HCT116 (cell line): ENCODE data around the gene FUCA2. TPM values are rescaled to one million over a fixed set of nuclear protein-coding genes. Genes with fewer than 3 reads are reported as not detected.
A peak's percentile ranks its signal among the peaks of the same experiment; 100 is the strongest.

ENCODE experiments used
- ATAC-seq: fragments of 200-7000 bp; cut with Tn5 transposase; 2 replicates; pipeline ENCODE4 v1.9.1; 2020; ENCODE audit warnings: mild to moderate bottlenecking, moderate library complexity
- BruUV-seq: library from RNA; stranded (reverse); fragments of 400-500 nt; replicated peaks from 2 replicates; lab custom pipeline; 2021; lab: Mats Ljungman, UMichigan
- CTCF ChIA-PET: fragments of 300-600 bp; sonication (Branson Sonifier 250); formaldehyde crosslinking; loops from one replicate; lab custom pipeline; 2021; ENCODE audit warnings: antibody characterized with exemption; lab: Charles Lee
- POLR2A ChIA-PET: fragments of 300-600, 350-600 bp; sonication (Branson Sonifier 250); formaldehyde crosslinking; loops from one replicate; lab custom pipeline; 2021; ENCODE audit warnings: antibody characterized with exemption; lab: Charles Lee
- RAD21 ChIA-PET, 2 experiments: fragments of 300-600 bp; sonication (Branson Sonifier 250); formaldehyde crosslinking; loops; one replicate each; lab custom pipeline; 2023; ENCODE audit warnings: low total read pairs in 2 of 2; ENCODE audit not compliant: uncharacterized antibody in 2 of 2, unreplicated experiment in 2 of 2, low non-redundant PET in 1 of 2; lab: Charles Lee
- DNase-seq: peaks from one replicate; pipeline ENCODE4 v3.0.0-alpha.2; 2010; ENCODE audit warnings: low read depth, low spot score
- H2AFZ ChIP-seq: fragments of 200-600 bp; shearing (Covaris generic), sonication (generic); 2 replicates; pipeline ENCODE4 v1.6.1; 2017; ENCODE audit warnings: low read depth, mixed run types, mixed read lengths, antibody characterized with exemption, low read length; ENCODE audit not compliant: poor library complexity, severe bottlenecking
- H3K27ac ChIP-seq: 2 replicates; pipeline ENCODE4 v1.5.1; 2012; ENCODE audit warnings: low read depth, low read length
- H3K27me3 ChIP-seq: fragments of 200-600 bp; sonication (generic); 2 replicates; pipeline ENCODE4 v1.6.1; 2016; ENCODE audit warnings: mixed run types, low read length, mixed read lengths; ENCODE audit not compliant: insufficient read depth
- H3K36me3 ChIP-seq, 2 experiments: fragments of 200-500 bp in 1 of 2; fragments of 200-600 bp in 1 of 2; sonication (Bioruptor generic) in 1 of 2; sonication (generic) in 1 of 2; 2 replicates each; pipeline versions ENCODE4 v1.5.1 to v1.6.1; 2014 to 2016; ENCODE audit warnings: low read length in 2 of 2, inconsistent platforms in 1 of 2, mixed read lengths in 1 of 2, mixed run types in 1 of 2; ENCODE audit not compliant: insufficient read depth in 2 of 2, control insufficient read depth in 1 of 2
- H3K4me1 ChIP-seq, 2 experiments: fragments of 200-600 bp in 1 of 2; sonication (generic) in 1 of 2; 2 replicates each; pipeline versions ENCODE4 v1.5.1 to v1.6.1; 2012 to 2017; ENCODE audit warnings: low read length in 2 of 2, inconsistent platforms in 1 of 2, mild to moderate bottlenecking in 1 of 2, mixed read lengths in 1 of 2, mixed run types in 1 of 2, moderate library complexity in 1 of 2; ENCODE audit not compliant: insufficient read depth in 2 of 2, control insufficient read depth in 1 of 2
- H3K4me2 ChIP-seq: fragments of 200-600 bp; sonication (generic); 2 replicates; pipeline ENCODE4 v1.6.1; 2017; ENCODE audit warnings: mixed run types, low read length, mixed read lengths
- H3K4me3 ChIP-seq, 2 experiments: fragments of 200-600 bp in 1 of 2; sonication (generic) in 1 of 2; replicated peaks in 1 of 2; 2 replicates each; pipeline ENCODE4 v1.5.1; 2011 to 2016; ENCODE audit warnings: low read length in 2 of 2, control low read depth in 1 of 2, low read depth in 1 of 2, mild to moderate bottlenecking in 1 of 2, mixed read lengths in 1 of 2, mixed run types in 1 of 2
- H3K79me2 ChIP-seq: fragments of 200-600 bp; sonication (generic); 2 replicates; pipeline ENCODE4 v1.6.1; 2017; ENCODE audit warnings: mild to moderate bottlenecking, mixed run types, low read length, moderate library complexity, mixed read lengths; ENCODE audit not compliant: insufficient read depth
- H3K9ac ChIP-seq: fragments of 200-600 bp; sonication (generic); 2 replicates; pipeline ENCODE4 v1.6.1; 2016; ENCODE audit warnings: low read length, mixed read lengths
- H3K9me2 ChIP-seq: fragments of 200-600 bp; sonication (generic), shearing (Covaris generic); 2 replicates; pipeline ENCODE4 v1.6.1; 2017; ENCODE audit warnings: mixed run types, mild to moderate bottlenecking, moderate library complexity; ENCODE audit not compliant: insufficient read depth
- H3K9me3 ChIP-seq, 2 experiments: fragments of 200-500 bp in 1 of 2; fragments of 200-600 bp in 1 of 2; sonication (Bioruptor generic) in 1 of 2; sonication (generic) in 1 of 2; 2 replicates each; pipeline ENCODE4 v1.6.1; 2014 to 2017; ENCODE audit warnings: low read length in 2 of 2, mixed read lengths in 2 of 2, inconsistent platforms in 1 of 2, low read depth in 1 of 2, mild to moderate bottlenecking in 1 of 2, mixed run types in 1 of 2, moderate library complexity in 1 of 2; ENCODE audit not compliant: control insufficient read depth in 1 of 2, insufficient read depth in 1 of 2
- H4K20me1 ChIP-seq: fragments of 200-600 bp; sonication (generic), shearing (Covaris generic); 2 replicates; pipeline ENCODE4 v1.6.1; 2017; ENCODE audit warnings: mixed run types, mild to moderate bottlenecking, moderate library complexity; ENCODE audit not compliant: insufficient read depth
- CTCF ChIP-seq, 3 experiments: fragments of 200-600 bp in 1 of 3; sonication (generic) in 1 of 3; IDR thresholded peaks in 2 of 3; conservative IDR thresholded peaks in 1 of 3; 2 replicates each; pipeline ENCODE4 v1.5.1; 2012 to 2017; ENCODE audit warnings: low read depth in 2 of 3, low read length in 2 of 3, antibody characterized with exemption in 1 of 3, borderline replicate concordance in 1 of 3, control low read depth in 1 of 3, mild to moderate bottlenecking in 1 of 3, mixed read lengths in 1 of 3, mixed run types in 1 of 3, moderate library complexity in 1 of 3; ENCODE audit not compliant: insufficient read depth in 1 of 3
- EZH2 ChIP-seq: fragments of 200-600 bp; sonication (generic); IDR thresholded peaks from 2 replicates; pipeline ENCODE4 v1.6.1; 2017; ENCODE audit warnings: antibody characterized with exemption, mixed run types
- FOSL1 ChIP-seq: IDR thresholded peaks from 2 replicates; pipeline ENCODE4 v1.6.1; 2012; ENCODE audit warnings: low read depth
- JUND ChIP-seq: IDR thresholded peaks from 2 replicates; pipeline ENCODE4 v1.6.1; 2012
- POLR2A ChIP-seq: IDR thresholded peaks from 2 replicates; pipeline ENCODE4 v1.7.0; 2011; ENCODE audit warnings: borderline replicate concordance; ENCODE audit not compliant: insufficient read depth, insufficient read length; ENCODE audit errors: extremely low read depth
- RAD21 ChIP-seq: IDR thresholded peaks from 2 replicates; pipeline ENCODE4 v1.6.1; 2012; ENCODE audit warnings: low read depth, mild to moderate bottlenecking
- SIN3A ChIP-seq: IDR thresholded peaks from 2 replicates; pipeline ENCODE4 v1.6.1; 2012; ENCODE audit warnings: low read depth
- SP1 ChIP-seq: IDR thresholded peaks from 2 replicates; pipeline ENCODE4 v1.6.1; 2012; ENCODE audit warnings: low read depth
- SRF ChIP-seq: IDR thresholded peaks from 2 replicates; pipeline ENCODE4 v1.6.1; 2012; ENCODE audit warnings: low read depth
- TCF7L2 ChIP-seq: IDR thresholded peaks from 2 replicates; pipeline ENCODE4 v1.7.0; 2011; ENCODE audit warnings: borderline replicate concordance, inconsistent platforms; ENCODE audit not compliant: insufficient read depth, insufficient read length; ENCODE audit errors: extremely low read depth
- ZFX ChIP-seq: fragments of 450-650 bp; IDR thresholded peaks from 2 replicates; pipeline ENCODE4 v1.6.1; 2017
- intact Hi-C: fragments of 100-400 bp; cut with micrococcal nuclease; formaldehyde crosslinking; loops from 2 replicates; pipeline ENCODE4 v1.10.0; 2022
- total RNA-seq: library from RNA; stranded (reverse); gene quantifications from one replicate; pipeline ENCODE4 v1.2.1, GENCODE V29; 2021; ENCODE audit not compliant: unreplicated experiment

FUCA2 gene
- total RNA-seq, 1 experiment from 2014 or later = 75.4 TPM

GRCh38 chr6:143528164-143528811 is 16.8 kb upstream of the FUCA2 start:
- no peak for ATAC-seq
- CTCF ChIA-PET = interaction anchor here (0.6 kb wide), 1 partner anchor 47 kb away, joined by 3 read pairs; no protein-coding TSS in a partner anchor

More at GRCh38 chr6:143528164-143528811, 16.8 kb upstream of the FUCA2 start:
- H3K4me2 ChIP-seq = no peak overlapping the region
- RAD21 ChIA-PET = no interaction called here
- H2AFZ ChIP-seq = peak overlapping the region; percentile 38
- no peaks in the 10 kb centered on the region for H3K36me3 ChIP-seq
- H3K4me3 ChIP-seq = no peak overlapping the region
- TF ChIP-seq EZH2 = no peak
- no peak for TF ChIP-seq RAD21
- TF ChIP-seq SIN3A = no peak
- TF ChIP-seq TCF7L2 = no peak
- TF ChIP-seq CTCF (IDR thresholded peaks at IDR 0.05 in 2 of 3, conservative IDR thresholded peaks at IDR 0.05 in 1 of 3; ENCODE audit: borderline replicate concordance in 1 of 3, insufficient read depth in 1 of 3, low read depth in 2 of 3, low read length in 2 of 3) = no peak
- TF ChIP-seq JUND = no peak
- TF ChIP-seq POLR2A = no peak
- no peak for TF ChIP-seq FOSL1
- TF ChIP-seq ZFX = no peak
- TF ChIP-seq SP1 = no peak
- TF ChIP-seq SRF = no peak
- no peaks in the 10 kb centered on the region for H3K27me3 ChIP-seq
- H3K79me2 ChIP-seq = no peaks in the 10 kb centered on the region
- H3K4me1 ChIP-seq = no peaks in the 10 kb centered on the region
- intact Hi-C loops = no loop called here
- POLR2A ChIA-PET = no interaction called here
- H3K9ac ChIP-seq = no peak overlapping the region
- BruUV-seq = no TSS peak
- no peaks in the 10 kb centered on the region for H3K9me2 ChIP-seq
- H3K9me3 ChIP-seq = no peaks in the 10 kb centered on the region
- DNase-seq = no peak
- H3K27ac ChIP-seq = no peak overlapping the region
- H4K20me1 ChIP-seq = no peaks in the 10 kb centered on the region
